ENCODE results near the gene NDUFB5. TPM values are rescaled to one million over a fixed set of nuclear protein-coding genes. Genes with fewer than 3 reads are reported as not detected.

Gene NDUFB5
- total RNA-seq, 1 experiment from 2014 or later: 142 TPM

GRCh38 chr3:179603321-179603720 is 1.3 kb upstream of the NDUFB5 start:
- TF ChIP-seq SIN3A (IDR thresholded peaks at IDR 0.05; ENCODE audit: borderline replicate concordance, insufficient read depth, low read depth, low read length): no peak
- no peak for TF ChIP-seq POLR2AphosphoS5 (IDR thresholded peaks at IDR 0.05; ENCODE audit: low read depth, low read length)
- TF ChIP-seq REST (IDR thresholded peaks at IDR 0.05; ENCODE audit: insufficient read depth in 1 of 2, low read depth in 2 of 2, low read length in 1 of 2): no peak
- no peak for TF ChIP-seq TCF7L2 (IDR thresholded peaks at IDR 0.05; ENCODE audit: low read depth, low read length)
- no peak for TF ChIP-seq CTCF (IDR thresholded peaks at IDR 0.05)
- no peaks in the 10 kb centered on the region for H3K9me3 ChIP-seq (ENCODE audit: control insufficient read depth, insufficient read depth, low read depth, low read length)
- peaks cover 17% of the 10 kb centered on the region for H3K36me3 ChIP-seq (ENCODE audit: control insufficient read depth, insufficient read depth, low read length)
- POLR2A ChIA-PET: interaction anchor here (0.6 to 0.7 kb wide), 2 partner anchors 33 to 648 kb away, joined by 3 to 4 read pairs; no protein-coding TSS in a partner anchor
- H3K27me3 ChIP-seq (ENCODE audit: control insufficient read depth, insufficient read depth, low read length): no peaks in the 10 kb centered on the region
- CTCF ChIA-PET: no interaction called here
- peak overlapping the region; percentile 97; the same call in 1 of the 2 replicates for H3K27ac ChIP-seq (ENCODE audit: low read length)
- ATAC-seq (no peak), DNase-seq (ENCODE audit: low read depth, low spot score) (no peak)
- intact Hi-C loops (cut with micrococcal nuclease; ENCODE audit: unreplicated experiment): no loop called here
- H3K4me3 ChIP-seq (ENCODE audit: low read depth in 2 of 2, low read length in 2 of 2): peak overlapping the region; percentile 90 to 92
- peaks cover 11% of the 10 kb centered on the region for H3K4me1 ChIP-seq (ENCODE audit: control insufficient read depth, insufficient read depth, low read length)
- in situ Hi-C loops (cut with HindIII; ENCODE audit: low pct_unique_long_range_greater_than_20kb, low sequenced_read_pairs): no loop called here
- no TSS peak for BruUV-seq (replicated peaks)

GRCh38 chr3:179603831-179604230 is 763 bp upstream of the NDUFB5 start:
- ChIA-PET CTCF (no interaction called here), POLR2A (interaction anchor here (0.6 to 0.7 kb wide), 2 partner anchors 32 to 648 kb away, joined by 3 to 4 read pairs; no protein-coding TSS in a partner anchor)
- no TSS peak for BruUV-seq (replicated peaks)
- Histone ChIP-seq H3K27ac (ENCODE audit: low read length) (peak overlapping the region; percentile 97), H3K4me3 (ENCODE audit: low read depth in 2 of 2, low read length in 2 of 2) (peak overlapping the region; percentile 90 to 92), H3K4me1 (ENCODE audit: control insufficient read depth, insufficient read depth, low read length) (peaks cover 11% of the 10 kb centered on the region), H3K9me3 (ENCODE audit: control insufficient read depth, insufficient read depth, low read depth, low read length) (no peaks in the 10 kb centered on the region), H3K36me3 (ENCODE audit: control insufficient read depth, insufficient read depth, low read length) (peaks cover 16% of the 10 kb centered on the region), H3K27me3 (ENCODE audit: control insufficient read depth, insufficient read depth, low read length) (no peaks in the 10 kb centered on the region)
- TF ChIP-seq REST (IDR thresholded peaks at IDR 0.05; ENCODE audit: insufficient read depth in 1 of 2, low read depth in 2 of 2, low read length in 1 of 2) (no peak), SIN3A (IDR thresholded peaks at IDR 0.05; ENCODE audit: borderline replicate concordance, insufficient read depth, low read depth, low read length) (no peak), POLR2AphosphoS5 (IDR thresholded peaks at IDR 0.05; ENCODE audit: low read depth, low read length) (no peak), CTCF (IDR thresholded peaks at IDR 0.05) (no peak), TCF7L2 (IDR thresholded peaks at IDR 0.05; ENCODE audit: low read depth, low read length) (no peak)
- DNase-seq (ENCODE audit: low read depth, low spot score) (no peak), ATAC-seq (no peak)
- in situ Hi-C loops (cut with HindIII; ENCODE audit: low pct_unique_long_range_greater_than_20kb, low sequenced_read_pairs) (no loop called here), intact Hi-C loops (cut with micrococcal nuclease; ENCODE audit: unreplicated experiment) (no loop called here)

All from Panc1 (cell line).